T follicular helper cell (primary cell): ENCODE results near the gene PANK1.
A peak's percentile ranks its signal among the peaks of the same experiment; 100 is the strongest.
"Not testable (repeated sequence)": the region's sequence is repeated elsewhere in the genome, so short reads cannot be mapped to it uniquely, and the experiment has no call there.

Experiments used
- DNase-seq: peaks from one replicate; pipeline ENCODE4 v3.0.0-alpha.2; 2020; ENCODE audit warnings: low read depth

The PANK1 gene

GRCh38 chr10:89651916-89652573 lies 7.0 kb upstream of the PANK1 start:
- DNase-seq: no peak

- DNase-seq: no peak
These were observed 6.3 kb upstream of the PANK1 start for GRCh38 chr10:89651205-89651915.

- DNase-seq: no peak
These were observed 4.0 kb upstream of the PANK1 start for GRCh38 chr10:89649051-89649450.

GRCh38 chr10:89648074-89648473 lies 3.0 kb upstream of the PANK1 start:
- no peak for DNase-seq

GRCh38 chr10:89646889-89647657 lies 2.0 kb upstream of the PANK1 start:
- DNase-seq: no peak

- DNase-seq: no peak
These were observed 715 bp upstream of the PANK1 start for GRCh38 chr10:89645742-89646172.

- DNase-seq: no peak
These were observed 413 bp downstream of the PANK1 start for GRCh38 chr10:89644691-89644966.

- peak; percentile 48 for DNase-seq
These were observed 991 bp downstream of the PANK1 start for GRCh38 chr10:89643812-89644690.

- DNase-seq: no peak
These were observed 1.6 kb downstream of the PANK1 start for GRCh38 chr10:89643431-89643811.

GRCh38 chr10:89642193-89642592 lies 2.8 kb downstream of the PANK1 start:
- no peak for DNase-seq

- no peak for DNase-seq
These were observed 4.8 kb downstream of the PANK1 start for GRCh38 chr10:89640241-89640640.

GRCh38 chr10:89639326-89639725 lies 5.7 kb downstream of the PANK1 start:
- no peak for DNase-seq

GRCh38 chr10:89637113-89637512 lies 7.9 kb downstream of the PANK1 start:
- no peak for DNase-seq

- DNase-seq: no peak
These were observed 10.4 kb downstream of the PANK1 start for GRCh38 chr10:89634637-89635036.

- no peak for DNase-seq
These were observed 11.6 kb downstream of the PANK1 start for GRCh38 chr10:89633484-89633883.

GRCh38 chr10:89632824-89633223 lies 12.2 kb downstream of the PANK1 start:
- DNase-seq: no peak

- DNase-seq: no peak
These were observed 17.2 kb downstream of the PANK1 start for GRCh38 chr10:89627830-89628229.

GRCh38 chr10:89625041-89625765 lies 19.8 kb downstream of the PANK1 start:
- no peak for DNase-seq

GRCh38 chr10:89624020-89624419 lies 21.0 kb downstream of the PANK1 start:
- DNase-seq: no peak

- DNase-seq: no peak
These were observed 22.9 kb downstream of the PANK1 start for GRCh38 chr10:89622151-89622550.

GRCh38 chr10:89621438-89621837 lies 23.6 kb downstream of the PANK1 start:
- no peak for DNase-seq

GRCh38 chr10:89620296-89620695 lies 24.7 kb downstream of the PANK1 start:
- DNase-seq: not testable (repeated sequence)
